ENCODE results near the gene KCNQ1OT1. TPM values are rescaled to one million over a fixed set of nuclear protein-coding genes. Genes with fewer than 3 reads are reported as not detected.

The KCNQ1OT1 gene
- total RNA-seq, 1 experiment from 2014 or later: 2.7 TPM

GRCh38 chr11:2673871-2674471 is 25.8 kb downstream of the KCNQ1OT1 start:
- no peaks in the 10 kb centered on the region for H3K9me2 ChIP-seq (replicated peaks; ENCODE audit: insufficient read depth, low read length)
- H3K79me2 ChIP-seq (ENCODE audit: low read length): peaks cover 57% of the 10 kb centered on the region
- H3K4me1 ChIP-seq (ENCODE audit: low read length): peaks cover 24% of the 10 kb centered on the region
- H2AFZ ChIP-seq (ENCODE audit: low read length): no peak overlapping the region
- H3K27ac ChIP-seq (ENCODE audit: low read length): no peak overlapping the region
- no peak overlapping the region for H3K9ac ChIP-seq (ENCODE audit: low read length)
- DNase-seq: no peak
- H3K27me3 ChIP-seq (ENCODE audit: low read length): no peaks in the 10 kb centered on the region
- no peak overlapping the region for H3K4me3 ChIP-seq (ENCODE audit: low read length)
- no peaks in the 10 kb centered on the region for H4K20me1 ChIP-seq (ENCODE audit: insufficient read depth, low read depth, low read length)
- no peaks in the 10 kb centered on the region for H3K36me3 ChIP-seq (ENCODE audit: insufficient read depth, low read length)
- no peaks in the 10 kb centered on the region for H3K9me3 ChIP-seq (ENCODE audit: low read length)
- H3K4me2 ChIP-seq (ENCODE audit: low read depth, low read length, poor library complexity, severe bottlenecking): no peak overlapping the region

- no peaks in the 10 kb centered on the region for H3K9me3 ChIP-seq (ENCODE audit: low read length)
- H3K4me1 ChIP-seq (ENCODE audit: low read length): peaks cover 16% of the 10 kb centered on the region
- no peak overlapping the region for H3K9ac ChIP-seq (ENCODE audit: low read length)
- H3K9me2 ChIP-seq (replicated peaks; ENCODE audit: insufficient read depth, low read length): no peaks in the 10 kb centered on the region
- no peak overlapping the region for H3K27ac ChIP-seq (ENCODE audit: low read length)
- H3K4me2 ChIP-seq (ENCODE audit: low read depth, low read length, poor library complexity, severe bottlenecking): no peak overlapping the region
- no peak for DNase-seq
- no peak overlapping the region for H2AFZ ChIP-seq (ENCODE audit: low read length)
- H3K27me3 ChIP-seq (ENCODE audit: low read length): no peaks in the 10 kb centered on the region
- no peaks in the 10 kb centered on the region for H3K36me3 ChIP-seq (ENCODE audit: insufficient read depth, low read length)
- no peak overlapping the region for H3K4me3 ChIP-seq (ENCODE audit: low read length)
- no peaks in the 10 kb centered on the region for H4K20me1 ChIP-seq (ENCODE audit: insufficient read depth, low read depth, low read length)
- peaks cover 50% of the 10 kb centered on the region for H3K79me2 ChIP-seq (ENCODE audit: low read length)
Measured at GRCh38 chr11:2673250-2673610, 26.6 kb downstream of the KCNQ1OT1 start.

- H3K36me3 ChIP-seq (ENCODE audit: insufficient read depth, low read length): no peaks in the 10 kb centered on the region
Measured at GRCh38 chr11:2672553-2673249, 27.1 kb downstream of the KCNQ1OT1 start.

GRCh38 chr11:2671748-2672147 is 28.0 kb downstream of the KCNQ1OT1 start:
- no peak overlapping the region for H3K27ac ChIP-seq (ENCODE audit: low read length)
- H3K9me3 ChIP-seq (ENCODE audit: low read length): no peaks in the 10 kb centered on the region
- no peak overlapping the region for H3K4me2 ChIP-seq (ENCODE audit: low read depth, low read length, poor library complexity, severe bottlenecking)
- H3K79me2 ChIP-seq (ENCODE audit: low read length): peaks cover 37% of the 10 kb centered on the region
- H3K27me3 ChIP-seq (ENCODE audit: low read length): no peaks in the 10 kb centered on the region
- H3K9me2 ChIP-seq (replicated peaks; ENCODE audit: insufficient read depth, low read length): no peaks in the 10 kb centered on the region
- peaks cover 2% of the 10 kb centered on the region for H3K4me1 ChIP-seq (ENCODE audit: low read length)
- no peak overlapping the region for H3K4me3 ChIP-seq (ENCODE audit: low read length)
- H3K9ac ChIP-seq (ENCODE audit: low read length): no peak overlapping the region
- DNase-seq: no peak
- H2AFZ ChIP-seq (ENCODE audit: low read length): no peak overlapping the region
- no peaks in the 10 kb centered on the region for H4K20me1 ChIP-seq (ENCODE audit: insufficient read depth, low read depth, low read length)
- no peaks in the 10 kb centered on the region for H3K36me3 ChIP-seq (ENCODE audit: insufficient read depth, low read length)

More at GRCh38 chr11:2672553-2673249, 27.1 kb downstream of the KCNQ1OT1 start:
- H3K4me1 ChIP-seq (ENCODE audit: low read length): peaks cover 11% of the 10 kb centered on the region
- no peaks in the 10 kb centered on the region for H4K20me1 ChIP-seq (ENCODE audit: insufficient read depth, low read depth, low read length)
- no peak overlapping the region for H3K9ac ChIP-seq (ENCODE audit: low read length)
- peaks cover 46% of the 10 kb centered on the region for H3K79me2 ChIP-seq (ENCODE audit: low read length)
- H3K9me3 ChIP-seq (ENCODE audit: low read length): no peaks in the 10 kb centered on the region
- no peaks in the 10 kb centered on the region for H3K27me3 ChIP-seq (ENCODE audit: low read length)
- no peaks in the 10 kb centered on the region for H3K9me2 ChIP-seq (replicated peaks; ENCODE audit: insufficient read depth, low read length)
- no peak overlapping the region for H3K27ac ChIP-seq (ENCODE audit: low read length)
- H2AFZ ChIP-seq (ENCODE audit: low read length): no peak overlapping the region
- H3K4me2 ChIP-seq (ENCODE audit: low read depth, low read length, poor library complexity, severe bottlenecking): no peak overlapping the region
- DNase-seq: no peak
- no peak overlapping the region for H3K4me3 ChIP-seq (ENCODE audit: low read length)

GRCh38 chr11:2670541-2671100 is 29.2 kb downstream of the KCNQ1OT1 start:
- no peaks in the 10 kb centered on the region for H3K4me1 ChIP-seq (ENCODE audit: low read length)
- H4K20me1 ChIP-seq (ENCODE audit: insufficient read depth, low read depth, low read length): no peaks in the 10 kb centered on the region

GRCh38 chr11:2669634-2670469 is 29.9 kb downstream of the KCNQ1OT1 start:
- DNase-seq: no peak
- H4K20me1 ChIP-seq (ENCODE audit: insufficient read depth, low read depth, low read length): no peaks in the 10 kb centered on the region

More at GRCh38 chr11:2670541-2671100, 29.2 kb downstream of the KCNQ1OT1 start:
- DNase-seq: no peak
- H3K9ac ChIP-seq (ENCODE audit: low read length): no peak overlapping the region
- H3K9me3 ChIP-seq (ENCODE audit: low read length): no peaks in the 10 kb centered on the region
- no peak overlapping the region for H3K4me3 ChIP-seq (ENCODE audit: low read length)
- H2AFZ ChIP-seq (ENCODE audit: low read length): no peak overlapping the region
- no peaks in the 10 kb centered on the region for H3K36me3 ChIP-seq (ENCODE audit: insufficient read depth, low read length)
- H3K4me2 ChIP-seq (ENCODE audit: low read depth, low read length, poor library complexity, severe bottlenecking): no peak overlapping the region
- H3K27me3 ChIP-seq (ENCODE audit: low read length): no peaks in the 10 kb centered on the region
- no peaks in the 10 kb centered on the region for H3K9me2 ChIP-seq (replicated peaks; ENCODE audit: insufficient read depth, low read length)
- H3K79me2 ChIP-seq (ENCODE audit: low read length): peaks cover 26% of the 10 kb centered on the region; the same call in 1 of the 2 replicates
- no peak overlapping the region for H3K27ac ChIP-seq (ENCODE audit: low read length)

GRCh38 chr11:2668876-2669275 is 30.9 kb downstream of the KCNQ1OT1 start:
- no peaks in the 10 kb centered on the region for H3K27me3 ChIP-seq (ENCODE audit: low read length)
- no peak overlapping the region for H2AFZ ChIP-seq (ENCODE audit: low read length)
- H3K9me2 ChIP-seq (replicated peaks; ENCODE audit: insufficient read depth, low read length): no peaks in the 10 kb centered on the region
- H3K9me3 ChIP-seq (ENCODE audit: low read length): no peaks in the 10 kb centered on the region
- no peaks in the 10 kb centered on the region for H4K20me1 ChIP-seq (ENCODE audit: insufficient read depth, low read depth, low read length)
- H3K36me3 ChIP-seq (ENCODE audit: insufficient read depth, low read length): no peaks in the 10 kb centered on the region
- no peak for DNase-seq
- H3K27ac ChIP-seq (ENCODE audit: low read length): no peak overlapping the region
- no peaks in the 10 kb centered on the region for H3K4me1 ChIP-seq (ENCODE audit: low read length)
- H3K79me2 ChIP-seq (ENCODE audit: low read length): peaks cover 16% of the 10 kb centered on the region; the same call in 1 of the 2 replicates
- H3K9ac ChIP-seq (ENCODE audit: low read length): no peak overlapping the region
- H3K4me3 ChIP-seq (ENCODE audit: low read length): no peak overlapping the region
- H3K4me2 ChIP-seq (ENCODE audit: low read depth, low read length, poor library complexity, severe bottlenecking): no peak overlapping the region

More at GRCh38 chr11:2669634-2670469, 29.9 kb downstream of the KCNQ1OT1 start:
- no peak overlapping the region for H2AFZ ChIP-seq (ENCODE audit: low read length)
- no peak overlapping the region for H3K4me2 ChIP-seq (ENCODE audit: low read depth, low read length, poor library complexity, severe bottlenecking)
- H3K27me3 ChIP-seq (ENCODE audit: low read length): no peaks in the 10 kb centered on the region
- peaks cover 19% of the 10 kb centered on the region; the same call in 1 of the 2 replicates for H3K79me2 ChIP-seq (ENCODE audit: low read length)
- no peak overlapping the region for H3K27ac ChIP-seq (ENCODE audit: low read length)
- H3K4me3 ChIP-seq (ENCODE audit: low read length): no peak overlapping the region
- H3K4me1 ChIP-seq (ENCODE audit: low read length): no peaks in the 10 kb centered on the region
- no peaks in the 10 kb centered on the region for H3K9me3 ChIP-seq (ENCODE audit: low read length)
- H3K9me2 ChIP-seq (replicated peaks; ENCODE audit: insufficient read depth, low read length): no peaks in the 10 kb centered on the region
- H3K9ac ChIP-seq (ENCODE audit: low read length): no peak overlapping the region
- no peaks in the 10 kb centered on the region for H3K36me3 ChIP-seq (ENCODE audit: insufficient read depth, low read length)

GRCh38 chr11:2667940-2668339 is 31.9 kb downstream of the KCNQ1OT1 start:
- Histone ChIP-seq H3K36me3 (ENCODE audit: insufficient read depth, low read length) (no peaks in the 10 kb centered on the region), H3K27me3 (ENCODE audit: low read length) (no peaks in the 10 kb centered on the region), H3K79me2 (ENCODE audit: low read length) (0 out of 2 replicates have a peak, but pooled peaks cover 10% of the 10 kb centered on the region), H3K9me2 (replicated peaks; ENCODE audit: insufficient read depth, low read length) (no peaks in the 10 kb centered on the region), H4K20me1 (ENCODE audit: insufficient read depth, low read depth, low read length) (no peaks in the 10 kb centered on the region), H3K4me3 (ENCODE audit: low read length) (no peak overlapping the region), H3K27ac (ENCODE audit: low read length) (no peak overlapping the region), H3K4me1 (ENCODE audit: low read length) (no peaks in the 10 kb centered on the region), H3K9me3 (ENCODE audit: low read length) (no peaks in the 10 kb centered on the region; the same call in 1 of the 2 replicates), H3K9ac (ENCODE audit: low read length) (no peak overlapping the region), H2AFZ (ENCODE audit: low read length) (no peak overlapping the region), H3K4me2 (ENCODE audit: low read depth, low read length, poor library complexity, severe bottlenecking) (no peak overlapping the region)
- DNase-seq: no peak

All from Karpas-422 (cell line).